Measurements from ENCODE around the gene AP1B1. TPM values are rescaled to one million over a fixed set of nuclear protein-coding genes. Genes with fewer than 3 reads are reported as not detected.

AP1B1 gene
- total and polyA plus RNA-seq, 2 of the 8 experiments (the other 6 are each of a cell fraction or from before 2014, with no cell fraction given), result 64.2 to 86.8 TPM

DNA sequence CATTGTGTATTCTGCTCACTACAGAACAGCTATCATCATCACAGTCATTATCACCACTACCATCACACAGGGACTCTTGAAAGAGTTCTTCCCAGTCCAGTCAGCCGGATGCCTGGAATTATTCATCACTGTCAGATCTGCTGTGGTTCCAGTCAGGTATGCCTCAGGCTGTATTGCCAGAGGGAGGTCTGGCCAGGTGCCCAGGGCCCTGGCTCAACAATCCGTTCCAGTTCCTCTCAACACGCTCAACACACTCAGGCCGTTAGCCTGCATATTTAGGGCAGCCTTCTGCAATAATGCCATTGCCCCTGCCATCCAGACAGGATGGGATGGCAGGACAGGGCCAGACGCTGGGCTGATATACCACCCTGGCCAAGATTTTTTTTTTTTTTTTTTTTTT is 44.2 kb downstream of the AP1B1 start (continued):
- TF ChIP-seq RNF2 (IDR thresholded peaks at IDR 0.05; ENCODE audit: borderline replicate concordance, low read depth, low read length, missing control alignments, poor library complexity, severe bottlenecking) (no peak), CBX8 (IDR thresholded peaks at IDR 0.05; ENCODE audit: borderline replicate concordance, low read depth, low read length) (no peak), KDM1A (IDR thresholded peaks at IDR 0.05; ENCODE audit: borderline replicate concordance, low read length) (no peak), CHD1 (IDR thresholded peaks at IDR 0.05; ENCODE audit: low read depth, low read length) (no peak)
- TF ChIP-seq, protein P1, sequence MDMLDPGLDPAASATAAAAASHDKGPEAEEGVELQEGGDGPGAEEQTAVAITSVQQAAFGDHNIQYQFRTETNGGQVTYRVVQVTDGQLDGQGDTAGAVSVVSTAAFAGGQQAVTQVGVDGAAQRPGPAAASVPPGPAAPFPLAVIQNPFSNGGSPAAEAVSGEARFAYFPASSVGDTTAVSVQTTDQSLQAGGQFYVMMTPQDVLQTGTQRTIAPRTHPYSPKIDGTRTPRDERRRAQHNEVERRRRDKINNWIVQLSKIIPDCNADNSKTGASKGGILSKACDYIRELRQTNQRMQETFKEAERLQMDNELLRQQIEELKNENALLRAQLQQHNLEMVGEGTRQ (IDR thresholded peaks at IDR 0.05; ENCODE audit: low read length), result no peak

All from H1 (cell line).